22Rv1 (cell line): ENCODE data around the gene PNPLA6.
A peak's percentile ranks its signal among the peaks of the same experiment; 100 is the strongest.

Experiments used
- H3K27ac ChIP-seq: fragments of 450-650 bp; 2 replicates; pipeline ENCODE4 v1.5.1; 2017
- ZFX ChIP-seq: fragments of 450-650 bp; IDR thresholded peaks from 2 replicates; pipeline ENCODE4 v1.6.1; 2017; ENCODE audit warnings: antibody characterized with exemption, borderline replicate concordance
- TF ChIP-seq, protein P1 (sequence below): fragments of 450-650 bp; IDR thresholded peaks from 2 replicates; pipeline ENCODE4 v1.5.1; 2017; ENCODE audit warnings: mild to moderate bottlenecking

PNPLA6 gene

DNA sequence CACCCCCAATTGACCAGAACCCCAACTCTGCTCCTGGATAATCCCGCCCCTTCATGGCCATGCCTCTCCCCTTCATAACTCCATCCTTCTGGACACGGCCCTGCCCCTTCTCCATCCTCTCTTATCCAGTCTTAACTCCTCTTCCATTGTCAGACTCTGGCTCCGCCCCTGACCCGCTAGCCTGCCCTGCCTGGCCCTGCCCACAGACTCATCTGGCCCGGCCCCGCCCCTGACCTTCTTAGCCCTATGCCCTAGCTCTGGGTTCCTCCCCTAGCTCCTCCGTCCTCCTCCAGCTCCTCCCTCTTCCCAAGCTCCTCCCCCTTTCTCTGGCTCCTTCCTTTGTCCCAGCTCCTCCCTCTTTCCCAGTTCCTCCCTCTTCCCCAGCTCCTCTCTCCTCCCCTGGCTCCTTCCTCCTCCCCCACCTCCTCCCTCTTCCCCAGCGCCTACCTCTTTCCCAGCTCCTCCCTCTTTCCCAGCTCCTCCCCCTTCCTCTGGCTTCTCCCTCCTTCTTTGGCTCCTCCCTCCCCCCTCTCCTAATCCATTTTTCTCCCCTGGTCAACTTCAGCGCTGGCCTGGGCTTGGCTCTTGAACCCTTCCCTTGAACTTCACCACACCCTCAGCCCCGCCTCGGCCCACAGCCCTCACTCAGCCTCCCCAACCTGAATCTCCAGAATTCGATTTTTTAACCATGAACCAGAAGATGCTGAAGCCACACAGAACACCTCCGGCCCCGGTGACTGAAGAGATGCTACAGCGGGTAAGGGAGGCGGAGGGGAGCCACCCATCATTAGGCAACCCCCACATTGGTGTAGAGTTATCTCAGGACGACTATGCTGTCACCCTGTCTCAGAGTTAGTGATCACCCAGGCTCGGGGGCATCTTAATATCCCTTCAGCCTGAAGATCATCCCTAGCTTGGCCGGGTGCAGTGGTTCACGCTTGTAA is 28.9 kb upstream of the PNPLA6 start:
- H3K27ac ChIP-seq, result peak overlapping the region; percentile 91
- no peak for TF ChIP-seq ZFX
- TF ChIP-seq, protein P1, sequence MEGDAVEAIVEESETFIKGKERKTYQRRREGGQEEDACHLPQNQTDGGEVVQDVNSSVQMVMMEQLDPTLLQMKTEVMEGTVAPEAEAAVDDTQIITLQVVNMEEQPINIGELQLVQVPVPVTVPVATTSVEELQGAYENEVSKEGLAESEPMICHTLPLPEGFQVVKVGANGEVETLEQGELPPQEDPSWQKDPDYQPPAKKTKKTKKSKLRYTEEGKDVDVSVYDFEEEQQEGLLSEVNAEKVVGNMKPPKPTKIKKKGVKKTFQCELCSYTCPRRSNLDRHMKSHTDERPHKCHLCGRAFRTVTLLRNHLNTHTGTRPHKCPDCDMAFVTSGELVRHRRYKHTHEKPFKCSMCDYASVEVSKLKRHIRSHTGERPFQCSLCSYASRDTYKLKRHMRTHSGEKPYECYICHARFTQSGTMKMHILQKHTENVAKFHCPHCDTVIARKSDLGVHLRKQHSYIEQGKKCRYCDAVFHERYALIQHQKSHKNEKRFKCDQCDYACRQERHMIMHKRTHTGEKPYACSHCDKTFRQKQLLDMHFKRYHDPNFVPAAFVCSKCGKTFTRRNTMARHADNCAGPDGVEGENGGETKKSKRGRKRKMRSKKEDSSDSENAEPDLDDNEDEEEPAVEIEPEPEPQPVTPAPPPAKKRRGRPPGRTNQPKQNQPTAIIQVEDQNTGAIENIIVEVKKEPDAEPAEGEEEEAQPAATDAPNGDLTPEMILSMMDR, result no peak

DNA sequence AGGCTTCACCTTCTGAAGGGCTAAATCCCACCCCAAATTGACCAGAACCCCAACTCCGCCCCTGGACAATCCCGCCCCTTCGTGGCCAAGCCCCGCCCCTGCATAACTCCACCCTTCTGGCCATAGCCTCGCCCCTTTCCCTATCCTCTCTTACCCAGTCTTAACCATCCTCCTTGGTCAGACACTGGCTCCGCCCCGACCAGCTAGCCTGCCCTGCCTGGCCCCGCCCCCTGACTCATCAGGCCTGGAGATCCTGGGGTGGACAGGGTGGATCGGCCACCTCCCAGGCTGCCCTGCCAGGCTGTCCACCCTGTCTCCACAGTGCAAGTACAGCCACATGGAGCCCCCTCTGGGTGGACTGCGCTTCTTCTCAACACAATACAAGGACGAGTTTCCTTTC is 27.6 kb upstream of the PNPLA6 start:
- no peak for TF ChIP-seq ZFX
- TF ChIP-seq, protein P1, result no peak
- peak overlapping the region; percentile 91 for H3K27ac ChIP-seq

DNA sequence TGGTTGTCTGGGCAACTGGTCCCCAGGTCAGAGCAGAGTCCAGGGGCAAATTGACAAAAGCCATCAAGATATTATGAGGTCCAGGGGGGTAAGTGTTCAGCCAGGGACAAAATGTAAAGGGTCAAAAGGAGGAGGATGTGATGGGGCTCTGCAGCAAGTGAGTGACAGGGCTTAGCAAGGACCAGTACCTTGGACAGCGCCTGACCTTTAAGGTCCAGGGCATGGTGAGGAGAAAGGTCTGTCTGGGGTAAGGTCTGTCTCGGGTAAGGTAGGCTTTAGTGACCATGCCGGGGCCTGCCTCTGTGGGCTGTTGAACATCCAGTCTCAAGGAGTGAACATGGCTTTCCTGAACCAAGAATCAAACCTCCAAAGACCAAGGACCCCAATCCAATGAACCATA is 25.9 kb upstream of the PNPLA6 start:
- no peak overlapping the region for H3K27ac ChIP-seq
- TF ChIP-seq ZFX, result no peak
- TF ChIP-seq, protein P1, result no peak

DNA sequence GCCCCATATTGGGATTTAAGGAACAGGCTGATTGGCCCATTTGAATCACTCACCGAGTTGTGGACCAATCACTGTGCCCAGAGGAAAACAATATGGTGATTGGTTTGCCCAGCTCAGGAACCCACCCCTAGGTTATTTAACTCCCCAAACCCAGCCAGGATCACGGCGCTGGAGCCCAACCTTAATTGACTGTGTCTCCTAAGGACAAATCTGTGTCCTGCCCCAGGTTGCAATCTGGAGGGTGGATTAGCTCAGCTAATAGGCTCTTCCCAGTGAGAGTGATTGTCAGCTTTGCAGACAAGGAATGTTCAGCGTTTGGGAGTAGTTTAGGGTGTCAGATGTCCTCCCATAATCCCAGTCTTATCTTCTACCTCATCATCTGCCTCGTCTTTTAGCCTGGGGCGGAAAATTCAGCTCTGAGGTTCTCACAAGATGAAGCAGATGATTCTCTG is 23.1 kb upstream of the PNPLA6 start:
- peak overlapping the region; percentile 35 for H3K27ac ChIP-seq
- TF ChIP-seq, protein P1, result no peak
- no peak for TF ChIP-seq ZFX

DNA sequence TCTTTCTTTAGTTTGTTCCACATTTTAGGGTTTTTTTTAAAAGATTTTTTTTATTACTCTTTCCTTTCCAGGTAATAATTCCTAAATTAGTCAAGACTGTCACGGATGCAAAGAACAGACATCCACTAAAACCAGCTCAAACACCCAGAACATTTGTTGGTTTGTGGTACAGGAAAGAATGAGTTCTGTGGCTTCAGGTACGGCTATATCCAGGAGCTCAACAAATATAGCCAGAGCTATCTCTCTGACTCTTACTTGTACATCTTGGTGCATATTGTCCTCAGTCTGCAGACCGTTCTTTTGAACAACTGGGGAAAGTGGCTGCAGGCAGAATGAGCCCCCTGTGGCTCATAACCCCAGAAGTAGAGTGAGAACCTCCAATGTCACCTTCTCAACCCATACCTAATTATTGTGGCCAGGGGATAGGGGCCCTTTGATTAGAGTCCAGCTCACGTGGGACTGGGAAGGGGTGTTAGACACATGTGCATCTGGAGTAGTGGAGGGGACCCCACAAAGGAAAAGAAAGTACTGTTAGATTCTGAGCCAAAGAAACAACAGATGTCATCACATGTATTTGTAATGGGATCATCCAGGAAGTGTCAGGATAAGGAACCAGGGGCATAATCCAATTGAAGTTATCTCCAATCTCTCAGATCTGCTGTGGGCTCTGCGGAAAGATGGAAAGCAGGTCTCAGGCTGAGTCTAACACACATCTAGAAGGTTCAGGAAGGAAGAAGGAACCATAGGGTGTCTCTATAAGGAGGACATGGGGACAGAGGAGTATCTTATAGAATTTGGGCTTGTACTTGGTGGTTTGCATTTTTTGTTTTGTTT is 21.5 kb upstream of the PNPLA6 start:
- TF ChIP-seq ZFX, result no peak
- H3K27ac ChIP-seq, result 0 out of 2 replicates have a peak overlapping the region, but pooled peaks have one; percentile 56

DNA sequence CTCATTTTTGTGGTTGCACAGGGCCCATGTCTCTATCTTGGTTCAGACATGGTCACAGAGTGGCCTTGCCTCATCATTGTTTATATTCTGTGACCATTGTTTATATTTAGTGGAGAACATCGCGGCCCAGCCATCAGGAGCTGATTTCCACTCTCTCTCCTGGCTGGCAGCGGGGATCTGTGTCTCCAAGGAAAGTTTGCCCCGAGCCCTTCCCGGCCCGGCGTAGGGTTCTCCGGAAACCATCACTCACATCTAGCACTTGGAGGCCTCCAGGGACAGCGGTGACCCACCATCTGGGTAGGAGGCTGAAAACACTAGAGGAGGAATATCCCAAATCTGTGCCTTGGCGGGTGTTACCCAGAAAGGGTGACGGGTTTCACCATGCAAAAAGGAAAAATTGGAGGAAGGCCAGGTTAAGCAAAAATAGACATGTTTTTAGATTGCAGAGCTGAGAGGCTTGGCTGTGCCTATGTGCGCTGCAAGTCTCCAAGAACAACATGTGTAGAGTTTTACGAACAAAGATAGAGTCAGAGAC is 20.3 kb upstream of the PNPLA6 start:
- TF ChIP-seq, protein P1, result no peak
- no peak for TF ChIP-seq ZFX
- H3K27ac ChIP-seq, result peak overlapping the region; percentile 56

DNA sequence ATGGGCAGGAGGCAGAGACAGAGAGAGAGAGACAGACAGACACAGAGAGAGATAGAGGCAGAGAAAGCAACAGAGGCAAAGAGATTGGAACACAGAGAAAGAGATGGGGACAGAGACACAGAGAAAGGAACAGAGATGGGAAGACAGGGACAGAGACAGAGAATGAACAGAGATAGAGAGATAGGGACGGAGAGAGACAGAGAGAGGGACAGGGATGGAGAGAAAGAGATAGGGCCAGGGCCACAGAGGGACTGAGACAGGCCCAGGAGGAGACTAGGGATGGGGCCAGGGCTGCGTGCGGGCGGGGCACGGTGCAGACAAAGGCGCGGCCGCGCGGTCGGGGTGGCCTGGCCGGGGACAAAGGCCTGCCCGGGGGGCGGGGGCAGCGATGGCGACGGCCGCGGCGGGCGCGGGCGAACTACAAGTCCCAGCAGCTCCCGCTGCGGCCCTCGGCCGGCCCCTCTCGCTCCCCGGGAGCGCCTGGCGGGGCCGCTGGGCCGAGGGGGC is 19.8 kb upstream of the PNPLA6 start, which contains the start of gene ZNF358:
ZNF358 (plus strand) TSS at position 459 of the 507 bp plus-strand sequence. CDS start 3,140 bp downstream, outside the sequence.
- H3K27ac ChIP-seq, result peak within 1 kb of the TSS; percentile 56
- TF ChIP-seq, protein P1, result no peak
- no peak for TF ChIP-seq ZFX
